Measurements from ENCODE around the gene MACROH2A1.

Gene MACROH2A1

DNA sequence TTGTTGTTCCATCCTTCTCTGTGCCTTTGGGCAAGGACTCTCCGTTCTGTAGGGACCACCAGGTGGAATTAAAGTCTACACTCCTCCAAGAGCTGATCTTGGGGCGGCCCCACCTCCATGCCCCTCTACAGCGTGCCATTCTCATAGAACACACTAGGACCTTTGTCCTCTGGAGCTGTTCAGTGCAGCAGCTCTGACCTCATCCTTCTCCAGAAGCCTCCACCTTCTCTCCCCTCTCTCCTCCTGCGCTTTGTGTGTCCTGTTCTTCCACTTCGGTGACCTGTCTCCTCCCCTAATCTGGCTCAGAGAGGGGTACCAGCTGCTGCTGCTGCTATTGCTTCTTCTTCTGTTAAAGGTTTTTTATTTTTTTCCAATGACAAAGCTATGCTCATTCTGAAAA lies 1.8 kb upstream of the MACROH2A1 start:
- Histone ChIP-seq H3K27ac (replicated peaks) (no peak overlapping the region), H3K27me3 (ENCODE audit: insufficient read depth, poor library complexity, severe bottlenecking) (no peaks in the 10 kb centered on the region), H3K4me3 (replicated peaks; ENCODE audit: insufficient read depth, low read length) (no peak overlapping the region)
- DNase-seq (ENCODE audit: low read depth in 1 of 2, low spot score in 1 of 2) = no peak
- TF ChIP-seq, protein P1, sequence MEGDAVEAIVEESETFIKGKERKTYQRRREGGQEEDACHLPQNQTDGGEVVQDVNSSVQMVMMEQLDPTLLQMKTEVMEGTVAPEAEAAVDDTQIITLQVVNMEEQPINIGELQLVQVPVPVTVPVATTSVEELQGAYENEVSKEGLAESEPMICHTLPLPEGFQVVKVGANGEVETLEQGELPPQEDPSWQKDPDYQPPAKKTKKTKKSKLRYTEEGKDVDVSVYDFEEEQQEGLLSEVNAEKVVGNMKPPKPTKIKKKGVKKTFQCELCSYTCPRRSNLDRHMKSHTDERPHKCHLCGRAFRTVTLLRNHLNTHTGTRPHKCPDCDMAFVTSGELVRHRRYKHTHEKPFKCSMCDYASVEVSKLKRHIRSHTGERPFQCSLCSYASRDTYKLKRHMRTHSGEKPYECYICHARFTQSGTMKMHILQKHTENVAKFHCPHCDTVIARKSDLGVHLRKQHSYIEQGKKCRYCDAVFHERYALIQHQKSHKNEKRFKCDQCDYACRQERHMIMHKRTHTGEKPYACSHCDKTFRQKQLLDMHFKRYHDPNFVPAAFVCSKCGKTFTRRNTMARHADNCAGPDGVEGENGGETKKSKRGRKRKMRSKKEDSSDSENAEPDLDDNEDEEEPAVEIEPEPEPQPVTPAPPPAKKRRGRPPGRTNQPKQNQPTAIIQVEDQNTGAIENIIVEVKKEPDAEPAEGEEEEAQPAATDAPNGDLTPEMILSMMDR (IDR thresholded peaks at IDR 0.05; ENCODE audit: insufficient read depth, low read length) = no peak
- TF ChIP-seq, protein P2, sequence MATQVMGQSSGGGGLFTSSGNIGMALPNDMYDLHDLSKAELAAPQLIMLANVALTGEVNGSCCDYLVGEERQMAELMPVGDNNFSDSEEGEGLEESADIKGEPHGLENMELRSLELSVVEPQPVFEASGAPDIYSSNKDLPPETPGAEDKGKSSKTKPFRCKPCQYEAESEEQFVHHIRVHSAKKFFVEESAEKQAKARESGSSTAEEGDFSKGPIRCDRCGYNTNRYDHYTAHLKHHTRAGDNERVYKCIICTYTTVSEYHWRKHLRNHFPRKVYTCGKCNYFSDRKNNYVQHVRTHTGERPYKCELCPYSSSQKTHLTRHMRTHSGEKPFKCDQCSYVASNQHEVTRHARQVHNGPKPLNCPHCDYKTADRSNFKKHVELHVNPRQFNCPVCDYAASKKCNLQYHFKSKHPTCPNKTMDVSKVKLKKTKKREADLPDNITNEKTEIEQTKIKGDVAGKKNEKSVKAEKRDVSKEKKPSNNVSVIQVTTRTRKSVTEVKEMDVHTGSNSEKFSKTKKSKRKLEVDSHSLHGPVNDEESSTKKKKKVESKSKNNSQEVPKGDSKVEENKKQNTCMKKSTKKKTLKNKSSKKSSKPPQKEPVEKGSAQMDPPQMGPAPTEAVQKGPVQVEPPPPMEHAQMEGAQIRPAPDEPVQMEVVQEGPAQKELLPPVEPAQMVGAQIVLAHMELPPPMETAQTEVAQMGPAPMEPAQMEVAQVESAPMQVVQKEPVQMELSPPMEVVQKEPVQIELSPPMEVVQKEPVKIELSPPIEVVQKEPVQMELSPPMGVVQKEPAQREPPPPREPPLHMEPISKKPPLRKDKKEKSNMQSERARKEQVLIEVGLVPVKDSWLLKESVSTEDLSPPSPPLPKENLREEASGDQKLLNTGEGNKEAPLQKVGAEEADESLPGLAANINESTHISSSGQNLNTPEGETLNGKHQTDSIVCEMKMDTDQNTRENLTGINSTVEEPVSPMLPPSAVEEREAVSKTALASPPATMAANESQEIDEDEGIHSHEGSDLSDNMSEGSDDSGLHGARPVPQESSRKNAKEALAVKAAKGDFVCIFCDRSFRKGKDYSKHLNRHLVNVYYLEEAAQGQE (IDR thresholded peaks at IDR 0.05; ENCODE audit: insufficient replicate concordance, low read depth) = no peak
- TF ChIP-seq GABPA (IDR thresholded peaks at IDR 0.05; ENCODE audit: low read depth) (no peak), SPI1 (IDR thresholded peaks at IDR 0.05; ENCODE audit: borderline replicate concordance, low read depth) (no peak), POLR2AphosphoS5 (IDR thresholded peaks at IDR 0.05; ENCODE audit: low read depth) (no peak)

DNA sequence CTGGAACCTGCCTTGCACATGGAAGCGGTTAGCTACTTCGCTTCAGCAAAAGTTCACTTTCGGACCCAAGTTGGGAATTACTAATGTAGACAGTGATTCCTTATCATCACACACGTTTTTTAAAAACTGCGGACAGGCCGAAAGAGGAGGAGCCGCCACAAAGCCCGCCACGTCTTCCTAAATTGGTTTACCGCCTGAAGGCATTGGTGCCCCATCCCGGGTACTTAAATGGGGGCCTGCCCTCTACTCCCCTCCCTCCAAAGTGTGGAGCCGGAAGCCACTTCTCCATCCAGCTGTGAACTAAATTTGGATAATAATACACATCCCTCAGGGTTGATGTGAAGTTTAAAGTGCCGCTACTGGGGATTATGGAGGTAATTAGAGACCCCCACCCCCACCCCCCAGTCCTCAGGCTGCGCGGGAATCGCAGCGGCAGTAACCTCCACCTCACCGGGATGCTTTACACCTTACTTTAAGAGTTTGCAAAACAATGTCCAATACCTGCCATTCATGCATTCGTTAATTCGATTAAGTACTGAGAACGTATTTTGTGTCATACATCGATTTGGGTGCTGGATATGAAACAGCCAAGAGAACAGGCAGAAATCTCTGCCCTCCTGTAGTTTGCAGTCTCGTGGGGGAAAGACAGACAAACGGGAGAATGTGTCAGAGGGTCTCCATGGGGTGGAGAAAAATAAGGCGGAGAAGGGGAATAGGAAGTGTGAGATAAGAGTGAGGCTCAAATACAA lies 937 bp upstream of the MACROH2A1 start:
- peak overlapping the region; percentile 64 for H3K4me3 ChIP-seq (replicated peaks; ENCODE audit: insufficient read depth, low read length)
- no peaks in the 10 kb centered on the region for H3K27me3 ChIP-seq (ENCODE audit: insufficient read depth, poor library complexity, severe bottlenecking)
- peak overlapping the region; percentile 86 for H3K27ac ChIP-seq (replicated peaks)
- DNase-seq (ENCODE audit: low read depth in 1 of 2, low spot score in 1 of 2) = no peak
- TF ChIP-seq GABPA (IDR thresholded peaks at IDR 0.05; ENCODE audit: low read depth) (no peak), POLR2AphosphoS5 (IDR thresholded peaks at IDR 0.05; ENCODE audit: low read depth) (no peak), SPI1 (IDR thresholded peaks at IDR 0.05; ENCODE audit: borderline replicate concordance, low read depth) (no peak)
- TF ChIP-seq, protein P2 (IDR thresholded peaks at IDR 0.05; ENCODE audit: insufficient replicate concordance, low read depth) = no peak
- TF ChIP-seq, protein P1 (IDR thresholded peaks at IDR 0.05; ENCODE audit: insufficient read depth, low read length) = no peak

DNA sequence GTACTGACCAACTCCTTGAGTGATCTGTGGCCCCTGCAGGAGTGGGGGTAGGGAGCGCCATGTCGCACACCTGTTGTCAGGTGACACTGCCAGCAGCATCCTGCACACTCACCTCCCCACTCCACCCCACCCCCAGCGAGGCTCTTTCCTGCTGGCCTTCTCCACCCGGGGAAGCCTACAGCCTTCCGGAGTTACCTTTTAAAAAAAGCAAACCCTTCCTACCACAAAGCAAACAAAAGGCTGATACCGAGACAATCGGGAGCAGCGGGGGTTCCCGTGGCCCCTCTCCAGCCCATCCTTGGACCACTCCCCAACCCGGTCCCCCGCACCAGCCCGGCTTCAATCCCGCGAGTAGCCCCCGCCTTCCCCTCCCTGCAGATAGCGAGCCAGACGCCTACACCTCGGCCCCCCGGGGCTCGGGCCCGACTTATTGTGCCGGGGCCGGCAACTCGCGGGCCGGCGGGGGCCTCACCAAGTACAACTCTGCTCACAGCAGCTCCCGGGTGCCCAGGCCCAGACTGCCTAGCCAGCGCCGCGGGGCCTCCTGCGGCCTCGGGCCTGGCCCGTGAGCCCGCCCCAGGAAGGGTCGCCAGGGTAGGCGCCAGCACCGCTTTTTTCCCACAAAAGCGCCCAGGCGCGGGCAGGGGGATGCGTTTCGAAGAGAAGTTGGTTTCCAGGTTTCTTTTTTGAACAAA lies 724 bp downstream of the MACROH2A1 start:
- no peak for DNase-seq (ENCODE audit: low read depth in 1 of 2, low spot score in 1 of 2)
- no peaks in the 10 kb centered on the region for H3K27me3 ChIP-seq (ENCODE audit: insufficient read depth, poor library complexity, severe bottlenecking)
- TF ChIP-seq, protein P2 (IDR thresholded peaks at IDR 0.05; ENCODE audit: insufficient replicate concordance, low read depth) = no peak
- TF ChIP-seq GABPA (IDR thresholded peaks at IDR 0.05; ENCODE audit: low read depth) (no peak), SPI1 (IDR thresholded peaks at IDR 0.05; ENCODE audit: borderline replicate concordance, low read depth) (no peak), POLR2AphosphoS5 (IDR thresholded peaks at IDR 0.05; ENCODE audit: low read depth) (no peak)
- TF ChIP-seq, protein P1 (IDR thresholded peaks at IDR 0.05; ENCODE audit: insufficient read depth, low read length) = no peak
- peak overlapping the region; percentile 64 for H3K4me3 ChIP-seq (replicated peaks; ENCODE audit: insufficient read depth, low read length)
- H3K27ac ChIP-seq (replicated peaks) = peak overlapping the region; percentile 92
